ENCODE results near the gene RAB3D. TPM values are rescaled to one million over a fixed set of nuclear protein-coding genes. Genes with fewer than 3 reads are reported as not detected.

Gene RAB3D
- total and polyA plus RNA-seq, 2 experiments from 2014 or later, result 3.8 to 21.2 TPM

- TF ChIP-seq, protein P1, sequence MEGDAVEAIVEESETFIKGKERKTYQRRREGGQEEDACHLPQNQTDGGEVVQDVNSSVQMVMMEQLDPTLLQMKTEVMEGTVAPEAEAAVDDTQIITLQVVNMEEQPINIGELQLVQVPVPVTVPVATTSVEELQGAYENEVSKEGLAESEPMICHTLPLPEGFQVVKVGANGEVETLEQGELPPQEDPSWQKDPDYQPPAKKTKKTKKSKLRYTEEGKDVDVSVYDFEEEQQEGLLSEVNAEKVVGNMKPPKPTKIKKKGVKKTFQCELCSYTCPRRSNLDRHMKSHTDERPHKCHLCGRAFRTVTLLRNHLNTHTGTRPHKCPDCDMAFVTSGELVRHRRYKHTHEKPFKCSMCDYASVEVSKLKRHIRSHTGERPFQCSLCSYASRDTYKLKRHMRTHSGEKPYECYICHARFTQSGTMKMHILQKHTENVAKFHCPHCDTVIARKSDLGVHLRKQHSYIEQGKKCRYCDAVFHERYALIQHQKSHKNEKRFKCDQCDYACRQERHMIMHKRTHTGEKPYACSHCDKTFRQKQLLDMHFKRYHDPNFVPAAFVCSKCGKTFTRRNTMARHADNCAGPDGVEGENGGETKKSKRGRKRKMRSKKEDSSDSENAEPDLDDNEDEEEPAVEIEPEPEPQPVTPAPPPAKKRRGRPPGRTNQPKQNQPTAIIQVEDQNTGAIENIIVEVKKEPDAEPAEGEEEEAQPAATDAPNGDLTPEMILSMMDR (conservative IDR thresholded peaks at IDR 0.05; ENCODE audit: low read depth in 2 of 2), result no peak
- TF ChIP-seq, protein P2, sequence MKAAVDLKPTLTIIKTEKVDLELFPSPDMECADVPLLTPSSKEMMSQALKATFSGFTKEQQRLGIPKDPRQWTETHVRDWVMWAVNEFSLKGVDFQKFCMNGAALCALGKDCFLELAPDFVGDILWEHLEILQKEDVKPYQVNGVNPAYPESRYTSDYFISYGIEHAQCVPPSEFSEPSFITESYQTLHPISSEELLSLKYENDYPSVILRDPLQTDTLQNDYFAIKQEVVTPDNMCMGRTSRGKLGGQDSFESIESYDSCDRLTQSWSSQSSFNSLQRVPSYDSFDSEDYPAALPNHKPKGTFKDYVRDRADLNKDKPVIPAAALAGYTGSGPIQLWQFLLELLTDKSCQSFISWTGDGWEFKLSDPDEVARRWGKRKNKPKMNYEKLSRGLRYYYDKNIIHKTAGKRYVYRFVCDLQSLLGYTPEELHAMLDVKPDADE (IDR thresholded peaks at IDR 0.05), result no peak
- TF ChIP-seq NANOG (IDR thresholded peaks at IDR 0.05; ENCODE audit: borderline replicate concordance), result no peak
- no peak for TF ChIP-seq POLR2AphosphoS5 (IDR thresholded peaks at IDR 0.05; ENCODE audit: low read depth)
Measured at GRCh38 chr19:11300811-11301120, 38.7 kb downstream of the RAB3D start (continued).

DNA sequence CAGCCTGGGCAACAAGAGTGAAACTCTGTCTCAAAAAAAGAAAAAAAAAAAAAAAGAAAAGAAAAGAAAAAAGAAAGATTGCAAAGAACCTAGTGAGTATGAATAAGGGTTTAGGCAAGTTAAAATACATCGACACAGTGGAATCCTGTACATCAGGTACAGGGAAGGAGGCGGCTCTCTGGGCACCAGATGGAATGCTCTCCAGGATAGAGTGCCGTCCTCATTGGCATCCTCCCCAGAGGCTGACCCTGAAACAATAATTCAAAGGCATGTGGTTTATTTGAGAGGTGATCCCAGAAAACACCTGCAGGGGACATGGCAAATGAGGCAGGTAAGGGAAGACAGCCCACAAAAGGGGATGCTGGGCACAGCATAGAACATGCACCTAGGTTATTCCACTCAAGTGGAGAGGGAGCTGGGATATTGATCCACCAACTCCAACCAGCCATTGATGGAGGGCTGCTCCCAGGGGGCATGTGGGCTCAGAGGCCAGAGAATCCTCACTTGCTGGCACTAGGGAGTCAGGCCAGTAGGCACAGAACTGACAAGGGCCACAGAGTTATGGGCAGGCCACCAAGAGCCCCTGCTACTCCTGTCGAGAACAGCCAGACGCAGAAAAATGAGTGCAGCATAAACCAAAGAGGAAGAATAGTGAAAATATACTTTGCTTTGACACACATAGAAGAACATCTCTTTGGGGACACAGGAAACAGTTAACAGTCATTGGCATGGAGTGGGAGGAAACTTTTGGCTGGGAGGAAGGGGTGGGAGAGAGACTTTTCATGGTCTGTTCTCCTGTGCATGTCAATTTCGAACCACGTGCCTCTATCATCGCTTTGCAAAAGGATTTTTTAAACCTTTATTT is 39.3 kb downstream of the RAB3D start:
- H3K36me3 ChIP-seq (ENCODE audit: insufficient read depth), result no peaks in the 10 kb centered on the region
- no peak overlapping the region for H3K4me3 ChIP-seq
- H3K36me3 Mint-ChIP-seq (ENCODE audit: low read depth), result no peaks in the 10 kb centered on the region
- H3K9me3 Mint-ChIP-seq, result no peaks in the 10 kb centered on the region
- no peaks in the 10 kb centered on the region for H3K79me2 ChIP-seq (replicated peaks; ENCODE audit: insufficient read depth)
- no peaks in the 10 kb centered on the region for H3K27me3 ChIP-seq (ENCODE audit: insufficient read depth)
- ATAC-seq, result no peak
- no peaks in the 10 kb centered on the region for H3K4me1 ChIP-seq (ENCODE audit: insufficient read depth)
- H3K9me2 ChIP-seq (ENCODE audit: insufficient read depth), result no peaks in the 10 kb centered on the region
- no peak overlapping the region for H3K4me3 Mint-ChIP-seq
- H4K20me1 ChIP-seq (replicated peaks; ENCODE audit: insufficient read depth), result no peaks in the 10 kb centered on the region
- TF ChIP-seq, protein P3, sequence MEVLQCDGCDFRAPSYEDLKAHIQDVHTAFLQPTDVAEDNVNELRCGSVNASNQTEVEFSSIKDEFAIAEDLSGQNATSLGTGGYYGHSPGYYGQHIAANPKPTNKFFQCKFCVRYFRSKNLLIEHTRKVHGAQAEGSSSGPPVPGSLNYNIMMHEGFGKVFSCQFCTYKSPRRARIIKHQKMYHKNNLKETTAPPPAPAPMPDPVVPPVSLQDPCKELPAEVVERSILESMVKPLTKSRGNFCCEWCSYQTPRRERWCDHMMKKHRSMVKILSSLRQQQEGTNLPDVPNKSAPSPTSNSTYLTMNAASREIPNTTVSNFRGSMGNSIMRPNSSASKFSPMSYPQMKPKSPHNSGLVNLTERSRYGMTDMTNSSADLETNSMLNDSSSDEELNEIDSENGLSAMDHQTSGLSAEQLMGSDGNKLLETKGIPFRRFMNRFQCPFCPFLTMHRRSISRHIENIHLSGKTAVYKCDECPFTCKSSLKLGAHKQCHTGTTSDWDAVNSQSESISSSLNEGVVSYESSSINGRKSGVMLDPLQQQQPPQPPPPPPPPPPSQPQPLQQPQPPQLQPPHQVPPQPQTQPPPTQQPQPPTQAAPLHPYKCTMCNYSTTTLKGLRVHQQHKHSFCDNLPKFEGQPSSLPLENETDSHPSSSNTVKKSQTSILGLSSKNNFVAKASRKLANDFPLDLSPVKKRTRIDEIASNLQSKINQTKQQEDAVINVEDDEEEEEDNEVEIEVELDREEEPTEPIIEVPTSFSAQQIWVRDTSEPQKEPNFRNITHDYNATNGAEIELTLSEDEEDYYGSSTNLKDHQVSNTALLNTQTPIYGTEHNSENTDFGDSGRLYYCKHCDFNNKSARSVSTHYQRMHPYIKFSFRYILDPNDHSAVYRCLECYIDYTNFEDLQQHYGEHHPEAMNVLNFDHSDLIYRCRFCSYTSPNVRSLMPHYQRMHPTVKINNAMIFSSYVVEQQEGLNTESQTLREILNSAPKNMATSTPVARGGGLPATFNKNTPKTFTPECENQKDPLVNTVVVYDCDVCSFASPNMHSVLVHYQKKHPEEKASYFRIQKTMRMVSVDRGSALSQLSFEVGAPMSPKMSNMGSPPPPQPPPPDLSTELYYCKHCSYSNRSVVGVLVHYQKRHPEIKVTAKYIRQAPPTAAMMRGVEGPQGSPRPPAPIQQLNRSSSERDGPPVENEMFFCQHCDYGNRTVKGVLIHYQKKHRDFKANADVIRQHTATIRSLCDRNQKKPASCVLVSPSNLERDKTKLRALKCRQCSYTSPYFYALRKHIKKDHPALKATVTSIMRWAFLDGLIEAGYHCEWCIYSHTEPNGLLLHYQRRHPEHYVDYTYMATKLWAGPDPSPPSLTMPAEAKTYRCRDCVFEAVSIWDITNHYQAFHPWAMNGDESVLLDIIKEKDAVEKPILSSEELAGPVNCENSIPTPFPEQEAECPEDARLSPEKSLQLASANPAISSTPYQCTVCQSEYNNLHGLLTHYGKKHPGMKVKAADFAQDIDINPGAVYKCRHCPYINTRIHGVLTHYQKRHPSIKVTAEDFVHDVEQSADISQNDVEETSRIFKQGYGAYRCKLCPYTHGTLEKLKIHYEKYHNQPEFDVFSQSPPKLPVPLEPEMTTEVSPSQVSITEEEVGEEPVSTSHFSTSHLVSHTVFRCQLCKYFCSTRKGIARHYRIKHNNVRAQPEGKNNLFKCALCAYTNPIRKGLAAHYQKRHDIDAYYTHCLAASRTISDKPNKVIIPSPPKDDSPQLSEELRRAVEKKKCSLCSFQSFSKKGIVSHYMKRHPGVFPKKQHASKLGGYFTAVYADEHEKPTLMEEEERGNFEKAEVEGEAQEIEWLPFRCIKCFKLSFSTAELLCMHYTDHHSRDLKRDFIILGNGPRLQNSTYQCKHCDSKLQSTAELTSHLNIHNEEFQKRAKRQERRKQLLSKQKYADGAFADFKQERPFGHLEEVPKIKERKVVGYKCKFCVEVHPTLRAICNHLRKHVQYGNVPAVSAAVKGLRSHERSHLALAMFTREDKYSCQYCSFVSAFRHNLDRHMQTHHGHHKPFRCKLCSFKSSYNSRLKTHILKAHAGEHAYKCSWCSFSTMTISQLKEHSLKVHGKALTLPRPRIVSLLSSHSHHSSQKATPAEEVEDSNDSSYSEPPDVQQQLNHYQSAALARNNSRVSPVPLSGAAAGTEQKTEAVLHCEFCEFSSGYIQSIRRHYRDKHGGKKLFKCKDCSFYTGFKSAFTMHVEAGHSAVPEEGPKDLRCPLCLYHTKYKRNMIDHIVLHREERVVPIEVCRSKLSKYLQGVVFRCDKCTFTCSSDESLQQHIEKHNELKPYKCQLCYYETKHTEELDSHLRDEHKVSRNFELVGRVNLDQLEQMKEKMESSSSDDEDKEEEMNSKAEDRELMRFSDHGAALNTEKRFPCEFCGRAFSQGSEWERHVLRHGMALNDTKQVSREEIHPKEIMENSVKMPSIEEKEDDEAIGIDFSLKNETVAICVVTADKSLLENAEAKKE (CRISPR knock-in tag; IDR thresholded peaks at IDR 0.05), result no peak
- TF ChIP-seq, protein P2 (IDR thresholded peaks at IDR 0.05), result no peak
- TF ChIP-seq POLR2AphosphoS5 (IDR thresholded peaks at IDR 0.05; ENCODE audit: low read depth), result no peak
- no peak for TF ChIP-seq ZNF331 (CRISPR knock-in tag; IDR thresholded peaks at IDR 0.05; ENCODE audit: low read depth)
- TF ChIP-seq CREB1 (CRISPR knock-in tag; IDR thresholded peaks at IDR 0.05; ENCODE audit: low read depth), result no peak
- TF ChIP-seq ZNF114 (CRISPR knock-in tag; IDR thresholded peaks at IDR 0.05), result no peak
- TF ChIP-seq EZH2phosphoT487 (IDR thresholded peaks at IDR 0.05; ENCODE audit: unreplicated experiment), result no peak
- TF ChIP-seq JUNB (IDR thresholded peaks at IDR 0.05; ENCODE audit: unreplicated experiment), result no peak
- no peaks in the 10 kb centered on the region for H3F3A ChIP-seq (replicated peaks; ENCODE audit: low read depth)
- 0 out of 3 replicates have a peak, but pooled peaks cover 2% of the 10 kb centered on the region for H3K4me1 Mint-ChIP-seq
- H3K27me3 Mint-ChIP-seq (ENCODE audit: insufficient read depth, low read depth, poor library complexity), result peaks cover 3% of the 10 kb centered on the region
- H3K27ac ChIP-seq (ENCODE audit: low read depth), result no peak overlapping the region
- no peak overlapping the region for H2AFZ ChIP-seq
- no peak for DNase-seq (ENCODE audit: low spot score)
- no peak overlapping the region for H3K4me2 ChIP-seq
- H3K27ac Mint-ChIP-seq, result no peak overlapping the region
